Testis (tissue), 3 donors: ENCODE results near the gene COL23A1. TPM values are rescaled to one million over a fixed set of nuclear protein-coding genes. Genes with fewer than 3 reads are reported as not detected.

Source experiments
- DNase-seq: peaks from one replicate; pipeline ENCODE4 v3.0.0-alpha.2; 2019
- H3K27ac ChIP-seq, 2 donors: fragments of 200-600 bp; sonication (generic); one replicate each; pipeline ENCODE4 v1.5.1; 2019
- H3K27me3 ChIP-seq: fragments of 200-600 bp; sonication (generic); one replicate; pipeline ENCODE4 v1.5.1; 2019
- H3K36me3 ChIP-seq: fragments of 200-600 bp; sonication (generic); one replicate; pipeline ENCODE4 v1.5.1; 2017; ENCODE audit warnings: low read depth; ENCODE audit errors: missing control alignments
- H3K4me1 ChIP-seq: fragments of 200-600 bp; sonication (generic); one replicate; pipeline ENCODE4 v1.5.1; 2019
- H3K4me3 ChIP-seq, 2 donors: fragments of 200-600 bp; sonication (generic); one replicate each; pipeline ENCODE4 v1.5.1; 2017 to 2019
- H3K9me3 ChIP-seq: fragments of 200-600 bp; sonication (generic); one replicate; pipeline ENCODE4 v1.5.1; 2017
- CTCF ChIP-seq, 3 experiments: fragments of 450-650 bp in 2 of 3; fragments of 200-600 bp in 1 of 3; sonication (generic) in 1 of 3; IDR thresholded peaks; one replicate each; pipeline ENCODE4 v1.5.1; 2016 to 2019; ENCODE audit warnings: antibody characterized with exemption in 3 of 3, mild to moderate bottlenecking in 2 of 3, moderate library complexity in 1 of 3
- POLR2A ChIP-seq: fragments of 450-650 bp; IDR thresholded peaks from one replicate; pipeline ENCODE4 v1.6.1; 2017; ENCODE audit warnings: antibody characterized with exemption, mild to moderate bottlenecking, moderate library complexity
- WGBS, 2 donors: methylation state at CpG; one replicate each; pipeline ENCODE4 v1.1.5; 2018; 5-methylcytosine and 5-hydroxymethylcytosine counted together
- intact Hi-C: fragments of 100-400 bp; cut with DNase I; formaldehyde crosslinking; loops from one replicate; pipeline ENCODE4 v1.15.1; 2023; ENCODE audit warnings: low total_unique reads
- polyA plus RNA-seq: library from polyadenylated mRNA; stranded (reverse); fragments of 350-450 nt; fragmentation: Illumina TruSeq; extraction: RNeasy Lipid Tissue Mini Kit (QIAGEN cat#74804); gene quantifications from one replicate; pipeline ENCODE4 v1.2.3, GENCODE V29; 2014; ENCODE audit warnings: low read depth, low replicate concordance; ENCODE audit not compliant: insufficient read depth
- total RNA-seq, 2 donors: library from RNA; depleted of rRNA; stranded (reverse); fragments of >200 nt; gene quantifications; one replicate each; pipeline ENCODE4 v1.2.3, GENCODE V29; 2016

The COL23A1 gene
- total and polyA plus RNA-seq, 3 donors from 2014 or later: 4.3 to 5.5 (median 5.0) TPM

GRCh38 chr5:178538741-178539229, 51.4 kb downstream of the COL23A1 start:
- DNase-seq: no peak
- no peak for TF ChIP-seq POLR2A
- no peak for TF ChIP-seq CTCF (IDR thresholded peaks at IDR 0.05)
- no peak overlapping the region for H3K4me3 ChIP-seq
- no peaks in the 10 kb centered on the region for H3K27me3 ChIP-seq
- H3K36me3 ChIP-seq: no peaks in the 10 kb centered on the region
- 90 to 93% methylated on average over 7 of the region's 7 CpGs for WGBS, 2 donors
- H3K4me1 ChIP-seq: peaks cover 12% of the 10 kb centered on the region
- intact Hi-C loops: no loop called here
- no peak overlapping the region for H3K27ac ChIP-seq
- H3K9me3 ChIP-seq: no peaks in the 10 kb centered on the region

GRCh38 chr5:178537467-178538371, 52.5 kb downstream of the COL23A1 start:
- DNase-seq: no peak
- Histone ChIP-seq H3K27me3 (no peaks in the 10 kb centered on the region), H3K4me1 (peaks cover 12% of the 10 kb centered on the region), H3K9me3 (no peaks in the 10 kb centered on the region), H3K36me3 (no peaks in the 10 kb centered on the region), H3K4me3 (no peak overlapping the region), H3K27ac (no peak overlapping the region)
- intact Hi-C loops: no loop called here
- 90 to 91% methylated on average over 31 of the region's 31 CpGs for WGBS, 2 donors
- TF ChIP-seq CTCF (IDR thresholded peaks at IDR 0.05) (no peak), POLR2A (no peak)

- Histone ChIP-seq H3K27ac (no peak overlapping the region), H3K9me3 (no peaks in the 10 kb centered on the region), H3K4me3 (no peak overlapping the region), H3K36me3 (no peaks in the 10 kb centered on the region), H3K4me1 (peaks cover 12% of the 10 kb centered on the region), H3K27me3 (no peaks in the 10 kb centered on the region)
- no peak for TF ChIP-seq POLR2A
- TF ChIP-seq CTCF (IDR thresholded peaks at IDR 0.05): no peak
- 89% methylated on average over 17 to 22 of the region's 26 CpGs for WGBS, 2 donors
- intact Hi-C loops: no loop called here
- DNase-seq: no peak
Measured at GRCh38 chr5:178536541-178537466, 53.4 kb downstream of the COL23A1 start.

- H3K4me3 ChIP-seq: no peak overlapping the region
- TF ChIP-seq CTCF (IDR thresholded peaks at IDR 0.05): no peak
- TF ChIP-seq POLR2A: no peak
- intact Hi-C loops: no loop called here
- peak overlapping the region; percentile 56 to 72 for H3K27ac ChIP-seq
- WGBS, 2 donors: 53 to 55% methylated on average over 13 to 20 of the region's 20 CpGs
- peak; percentile 95 for DNase-seq
- H3K36me3 ChIP-seq: no peaks in the 10 kb centered on the region
- H3K4me1 ChIP-seq: peaks cover 12% of the 10 kb centered on the region
- no peaks in the 10 kb centered on the region for H3K27me3 ChIP-seq
- H3K9me3 ChIP-seq: no peaks in the 10 kb centered on the region
Measured at GRCh38 chr5:178535299-178536175, 54.7 kb downstream of the COL23A1 start.
